Upper lobe of left lung (tissue), 4 donors: Measurements from ENCODE around the gene KDSR.

Experiments used
- CTCF ChIP-seq, 6 experiments: fragments of 450-650 bp in 4 of 6; fragments of 200-600 bp in 2 of 6; sonication (generic) in 2 of 6; IDR thresholded peaks; one replicate each; pipeline ENCODE4 v1.5.1; 2016 to 2019; ENCODE audit warnings: antibody characterized with exemption in 6 of 6
- EP300 ChIP-seq, 4 donors: sonication (generic); formaldehyde crosslinking; IDR thresholded peaks; one replicate each; pipeline ENCODE4 v1.5.1; 2017; ENCODE audit warnings: antibody characterized with exemption in 4 of 4, control low read depth in 2 of 4
- POLR2A ChIP-seq, 4 donors: fragments of 450-650 bp; IDR thresholded peaks; one replicate each; pipeline ENCODE4 v1.5.1; 2016 to 2017; ENCODE audit warnings: antibody characterized with exemption in 4 of 4, mild to moderate bottlenecking in 2 of 4
- POLR2AphosphoS5 ChIP-seq, 2 donors: sonication (generic); formaldehyde crosslinking; IDR thresholded peaks; one replicate each; pipeline ENCODE4 v1.5.1; 2017; ENCODE audit warnings: antibody characterized with exemption in 2 of 2

- TF ChIP-seq CTCF (IDR thresholded peaks at IDR 0.05): no peak
- no peak for TF ChIP-seq POLR2A (IDR thresholded peaks at IDR 0.05)
- no peak for TF ChIP-seq POLR2AphosphoS5 (IDR thresholded peaks at IDR 0.05)
- TF ChIP-seq EP300 (IDR thresholded peaks at IDR 0.05): no peak
Measured at GRCh38 chr18:63344918-63345317, 22.1 kb downstream of the KDSR start.
